ENCODE results near the gene PANK3.

DNA sequence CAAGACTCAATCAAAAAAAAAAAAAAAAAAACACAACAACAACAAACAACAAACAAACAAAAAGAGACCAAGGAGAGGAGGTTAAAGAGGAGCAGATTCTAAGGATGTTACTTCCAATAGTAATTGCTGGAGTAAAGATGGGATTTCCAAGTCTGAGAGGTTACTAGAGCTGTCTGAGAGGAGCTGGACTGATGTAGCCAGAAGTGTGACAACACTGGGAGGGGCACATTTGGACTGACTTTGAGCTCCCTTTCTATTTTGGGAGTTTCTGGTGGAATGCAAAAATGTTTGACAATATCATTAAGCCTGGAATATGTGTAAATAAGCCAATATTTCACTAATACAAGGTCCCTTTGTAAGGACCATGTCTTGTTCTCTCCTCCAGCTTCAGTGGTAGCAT is 25.3 kb upstream of the PANK3 start:
- TF ChIP-seq POLR2A (IDR thresholded peaks at IDR 0.05; ENCODE audit: low read depth, low read length), result no peak
- no peak for TF ChIP-seq TAF1 (IDR thresholded peaks at IDR 0.05; ENCODE audit: borderline replicate concordance, low read depth, low read length)

All from GM12892 (cell line).